HG02870 (cell line): ENCODE measurements around the gene AIF1.
A peak's percentile ranks its signal among the peaks of the same experiment; 100 is the strongest.

Experiments used
- ATAC-seq: cut with Tn5 transposase; IDR thresholded peaks from one replicate; pipeline ENCODE4 v1.9.1; 2021; ENCODE audit warnings: mild to moderate bottlenecking, moderate library complexity; ENCODE audit not compliant: unreplicated experiment

AIF1 gene

DNA sequence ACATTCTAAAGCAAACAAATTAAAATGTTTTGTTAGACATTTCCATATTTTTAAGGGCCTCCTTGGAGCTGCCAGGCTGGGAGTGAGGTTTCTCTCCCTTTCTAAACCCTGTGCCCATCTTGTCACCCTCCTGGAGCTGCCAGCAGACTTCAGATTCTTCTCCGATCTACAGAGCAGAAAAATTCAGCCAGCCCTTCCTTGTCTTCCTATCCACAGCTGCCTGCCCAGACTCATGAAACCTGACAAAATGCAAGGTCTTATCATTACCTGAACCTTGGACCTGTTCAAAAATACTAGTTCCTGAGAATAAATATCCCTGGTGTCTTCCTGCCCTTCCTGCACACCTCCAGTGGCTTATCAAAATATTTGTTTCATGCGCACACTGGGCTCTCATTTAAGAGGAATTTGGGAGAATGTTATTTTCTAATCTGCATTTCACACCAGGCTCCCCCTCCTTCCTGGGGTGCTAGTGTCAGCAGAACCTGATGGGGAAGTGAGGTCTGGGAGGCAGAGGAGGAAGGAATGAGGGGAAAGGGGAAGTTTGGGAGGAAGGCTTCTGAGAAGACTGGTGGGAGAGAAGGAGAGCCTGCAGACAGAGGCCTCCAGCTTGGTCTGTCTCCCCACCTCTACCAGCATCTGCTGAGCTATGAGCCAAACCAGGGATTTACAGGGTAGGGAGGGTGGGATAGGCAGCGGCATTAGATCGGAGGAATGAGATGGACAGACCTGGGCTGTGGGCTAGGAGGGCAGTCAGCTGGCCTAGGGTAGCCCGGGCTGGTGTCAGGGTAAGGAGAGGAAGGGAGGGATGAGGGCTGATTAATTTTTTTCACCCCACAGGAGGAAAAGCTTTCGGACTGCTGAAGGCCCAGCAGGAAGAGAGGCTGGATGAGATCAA lies at the start of gene AIF1:
Gene AIF1, plus strand, starts transcription at position 551 of the 895 bp plus-strand sequence. Its CDS starts 96 bp downstream, at position 647.
- ATAC-seq = no peak

DNA sequence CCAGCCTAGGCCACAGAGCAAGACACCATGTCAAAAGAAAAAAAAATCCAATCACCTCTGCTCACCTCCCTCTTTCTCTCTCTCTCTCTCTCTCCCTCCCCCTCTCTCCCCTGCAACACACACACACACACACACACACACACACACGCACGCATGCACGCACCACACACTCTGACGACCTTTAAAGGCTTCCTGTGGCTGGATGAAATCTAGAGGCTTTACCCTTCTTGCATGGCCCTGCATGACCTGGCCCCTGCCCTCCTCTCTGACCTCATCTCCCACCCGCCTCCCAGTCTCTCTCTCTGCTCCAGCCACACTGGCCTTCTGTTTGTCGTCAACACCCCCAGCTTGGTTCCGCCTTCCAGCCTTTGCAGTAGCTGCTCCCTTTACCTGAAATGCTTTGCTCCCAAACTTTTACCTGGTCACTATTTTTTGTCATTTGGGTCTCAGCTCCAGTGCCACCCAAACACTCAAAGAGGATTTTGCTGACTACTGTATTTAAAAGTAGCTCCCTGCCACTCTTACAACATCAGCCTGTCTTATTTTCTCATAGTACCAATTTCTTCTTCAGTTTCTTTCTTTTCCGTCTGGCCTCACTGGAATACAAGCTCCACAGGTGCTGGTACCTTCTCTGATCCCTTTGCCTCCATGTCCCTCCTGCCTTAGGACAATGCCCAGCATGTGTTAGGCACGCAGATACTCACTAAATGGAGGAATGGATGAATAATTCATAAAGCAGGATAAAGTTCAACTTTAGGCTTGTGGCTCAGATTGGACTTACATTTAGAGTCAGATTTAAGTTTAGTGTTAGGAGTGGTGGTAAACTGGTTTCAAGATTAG lies 47.3 kb upstream of the AIF1 start:
- ATAC-seq = no peak

DNA sequence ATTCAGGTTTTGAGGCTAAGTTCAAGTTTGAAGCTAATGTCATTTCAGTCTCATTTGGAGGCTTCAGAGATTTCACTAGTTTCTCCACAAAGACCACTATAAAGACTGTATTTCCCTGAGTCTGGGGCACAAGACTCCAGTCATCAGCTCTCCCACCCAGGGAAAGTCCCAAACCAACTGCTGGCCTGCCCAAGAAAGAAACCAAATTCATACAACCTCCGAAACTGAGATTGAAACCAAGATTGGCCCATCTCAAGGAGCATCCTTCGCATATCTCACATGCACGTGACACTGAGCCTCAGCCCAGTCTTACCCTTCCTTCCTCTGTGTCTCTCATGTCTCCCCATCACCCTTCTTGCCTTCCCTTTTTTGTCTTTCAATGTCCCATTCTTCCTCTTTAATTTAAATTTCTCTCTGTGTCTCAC lies 46.5 kb upstream of the AIF1 start:
- peak; percentile 62 for ATAC-seq

DNA sequence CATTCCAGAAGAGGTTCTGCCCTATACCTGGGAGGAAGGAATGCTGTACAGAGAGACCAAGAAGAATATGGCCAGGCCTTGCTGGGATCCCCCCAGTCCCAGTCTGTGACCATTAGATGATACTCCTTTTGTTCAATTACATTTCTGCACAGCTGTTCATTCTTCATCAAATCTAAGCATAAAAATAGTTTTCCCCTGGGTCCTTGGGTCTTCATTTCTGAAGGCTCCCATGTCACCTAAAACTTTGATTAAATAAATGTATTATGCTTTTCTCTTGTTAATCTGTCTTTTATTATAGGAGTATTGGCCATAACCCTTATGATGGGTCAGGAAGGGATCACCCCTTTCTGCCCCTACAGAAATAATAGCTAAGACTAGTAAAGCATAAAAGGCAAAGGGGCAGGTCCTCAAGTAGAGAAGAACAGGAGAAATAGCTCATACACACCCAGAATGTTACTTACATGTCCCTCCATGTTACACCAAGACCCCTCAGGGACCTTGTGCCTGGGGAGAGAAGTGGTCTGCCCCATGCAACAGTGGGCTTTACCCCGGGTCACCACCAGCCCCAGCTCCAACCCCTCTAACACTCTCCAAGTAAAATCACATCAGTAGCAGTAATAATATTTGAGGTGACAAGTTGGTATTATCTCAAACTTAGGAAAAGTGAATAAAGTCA lies 45.0 kb upstream of the AIF1 start:
- ATAC-seq = no peak

GRCh38 chr6:31572041-31572911 lies 42.8 kb upstream of the AIF1 start, which contains the start of gene LTA:
Gene LTA (plus strand): TSS chr6:31572289. CDS start chr6:31572743, 454 bp downstream.
- peak; percentile 40 for ATAC-seq

GRCh38 chr6:31573239-31574105 lies 41.6 kb upstream of the AIF1 start:
- ATAC-seq = no peak

- ATAC-seq = no peak
Measured at GRCh38 chr6:31574106-31575061, 40.6 kb upstream of the AIF1 start.

- no peak for ATAC-seq
Measured at GRCh38 chr6:31575335-31575901, 39.6 kb upstream of the AIF1 start, which contains the start of gene TNF. Gene TNF (plus strand): TSS chr6:31575565. CDS start chr6:31575742, 177 bp downstream.

DNA sequence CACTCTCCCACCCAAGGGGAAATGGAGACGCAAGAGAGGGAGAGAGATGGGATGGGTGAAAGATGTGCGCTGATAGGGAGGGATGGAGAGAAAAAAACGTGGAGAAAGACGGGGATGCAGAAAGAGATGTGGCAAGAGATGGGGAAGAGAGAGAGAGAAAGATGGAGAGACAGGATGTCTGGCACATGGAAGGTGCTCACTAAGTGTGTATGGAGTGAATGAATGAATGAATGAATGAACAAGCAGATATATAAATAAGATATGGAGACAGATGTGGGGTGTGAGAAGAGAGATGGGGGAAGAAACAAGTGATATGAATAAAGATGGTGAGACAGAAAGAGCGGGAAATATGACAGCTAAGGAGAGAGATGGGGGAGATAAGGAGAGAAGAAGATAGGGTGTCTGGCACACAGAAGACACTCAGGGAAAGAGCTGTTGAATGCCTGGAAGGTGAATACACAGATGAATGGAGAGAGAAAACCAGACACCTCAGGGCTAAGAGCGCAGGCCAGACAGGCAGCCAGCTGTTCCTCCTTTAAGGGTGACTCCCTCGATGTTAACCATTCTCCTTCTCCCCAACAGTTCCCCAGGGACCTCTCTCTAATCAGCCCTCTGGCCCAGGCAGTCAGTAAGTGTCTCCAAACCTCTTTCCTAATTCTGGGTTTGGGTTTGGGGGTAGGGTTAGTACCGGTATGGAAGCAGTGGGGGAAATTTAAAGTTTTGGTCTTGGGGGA lies 38.9 kb upstream of the AIF1 start:
- no peak for ATAC-seq

DNA sequence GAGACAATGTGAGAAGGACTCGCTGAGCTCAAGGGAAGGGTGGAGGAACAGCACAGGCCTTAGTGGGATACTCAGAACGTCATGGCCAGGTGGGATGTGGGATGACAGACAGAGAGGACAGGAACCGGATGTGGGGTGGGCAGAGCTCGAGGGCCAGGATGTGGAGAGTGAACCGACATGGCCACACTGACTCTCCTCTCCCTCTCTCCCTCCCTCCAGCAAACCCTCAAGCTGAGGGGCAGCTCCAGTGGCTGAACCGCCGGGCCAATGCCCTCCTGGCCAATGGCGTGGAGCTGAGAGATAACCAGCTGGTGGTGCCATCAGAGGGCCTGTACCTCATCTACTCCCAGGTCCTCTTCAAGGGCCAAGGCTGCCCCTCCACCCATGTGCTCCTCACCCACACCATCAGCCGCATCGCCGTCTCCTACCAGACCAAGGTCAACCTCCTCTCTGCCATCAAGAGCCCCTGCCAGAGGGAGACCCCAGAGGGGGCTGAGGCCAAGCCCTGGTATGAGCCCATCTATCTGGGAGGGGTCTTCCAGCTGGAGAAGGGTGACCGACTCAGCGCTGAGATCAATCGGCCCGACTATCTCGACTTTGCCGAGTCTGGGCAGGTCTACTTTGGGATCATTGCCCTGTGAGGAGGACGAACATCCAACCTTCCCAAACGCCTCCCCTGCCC lies 38.0 kb upstream of the AIF1 start:
- ATAC-seq = no peak

DNA sequence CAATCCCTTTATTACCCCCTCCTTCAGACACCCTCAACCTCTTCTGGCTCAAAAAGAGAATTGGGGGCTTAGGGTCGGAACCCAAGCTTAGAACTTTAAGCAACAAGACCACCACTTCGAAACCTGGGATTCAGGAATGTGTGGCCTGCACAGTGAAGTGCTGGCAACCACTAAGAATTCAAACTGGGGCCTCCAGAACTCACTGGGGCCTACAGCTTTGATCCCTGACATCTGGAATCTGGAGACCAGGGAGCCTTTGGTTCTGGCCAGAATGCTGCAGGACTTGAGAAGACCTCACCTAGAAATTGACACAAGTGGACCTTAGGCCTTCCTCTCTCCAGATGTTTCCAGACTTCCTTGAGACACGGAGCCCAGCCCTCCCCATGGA lies 37.5 kb upstream of the AIF1 start:
- no peak for ATAC-seq

- ATAC-seq = no peak
Measured at GRCh38 chr6:31578184-31579118, 36.6 kb upstream of the AIF1 start.

DNA sequence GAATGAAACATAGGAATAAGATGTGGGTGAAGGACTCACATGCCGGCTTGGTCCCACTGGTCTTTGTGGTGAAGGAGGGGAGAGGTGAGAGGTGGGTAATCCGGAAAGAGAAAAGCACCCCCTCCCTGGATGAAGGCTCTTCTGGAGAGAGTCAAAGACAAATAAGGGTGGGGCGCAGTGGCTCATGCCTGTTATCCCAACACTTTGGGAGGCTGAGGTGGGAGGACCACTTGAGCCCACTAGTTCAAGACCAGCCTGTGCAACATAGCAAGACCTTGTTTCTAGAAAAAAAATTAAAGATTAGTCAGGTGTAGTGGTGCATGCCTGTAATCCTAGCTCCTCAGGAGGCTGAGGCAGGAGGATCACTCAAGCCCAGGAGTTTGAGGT lies 35.9 kb upstream of the AIF1 start:
- no peak for ATAC-seq

GRCh38 chr6:31579546-31580437 lies 35.2 kb upstream of the AIF1 start:
- no peak for ATAC-seq

- no peak for ATAC-seq
Measured at GRCh38 chr6:31580438-31580740, 34.6 kb upstream of the AIF1 start.
